CD14-positive monocyte (primary cell): ENCODE measurements around the gene NFE2L1. TPM values are rescaled to one million over a fixed set of nuclear protein-coding genes. Genes with fewer than 3 reads are reported as not detected.

Source experiments
- DNase-seq, 3 donors: peaks; one replicate each; pipeline ENCODE4 v3.0.0-alpha.2; 2011 to 2022
- H2AFZ ChIP-seq: 2 replicates; pipeline ENCODE4 v1.6.0; 2012; ENCODE audit warnings: mild to moderate bottlenecking, low read depth, low read length, inconsistent platforms; ENCODE audit not compliant: insufficient read depth, poor library complexity, severe bottlenecking
- H3K27ac ChIP-seq, 2 donors: 1 replicate in 1 of 2; 2 replicates in 1 of 2; pipeline ENCODE4 v1.5.1; 2012 to 2013; ENCODE audit warnings: low read length in 2 of 2, control low read depth in 1 of 2, inconsistent platforms in 1 of 2, low read depth in 1 of 2, mild to moderate bottlenecking in 1 of 2
- H3K27me3 ChIP-seq, 2 donors: one replicate each; pipeline versions ENCODE4 v1.6.0 to v1.6.1; 2011 to 2013; ENCODE audit warnings: low read length in 2 of 2; ENCODE audit not compliant: control insufficient read depth in 2 of 2, insufficient read depth in 2 of 2
- H3K36me3 ChIP-seq, 2 donors: replicated peaks in 1 of 2; 1 replicate in 1 of 2; 2 replicates in 1 of 2; pipeline versions ENCODE4 v1.5.1 to v1.6.1; 2012 to 2013; ENCODE audit warnings: low read length in 2 of 2, control low read depth in 1 of 2, inconsistent platforms in 1 of 2, mild to moderate bottlenecking in 1 of 2; ENCODE audit not compliant: insufficient read depth in 2 of 2, control insufficient read depth in 1 of 2
- H3K4me1 ChIP-seq, 2 donors: 1 replicate in 1 of 2; 2 replicates in 1 of 2; pipeline versions ENCODE4 v1.5.1 to v1.6.1; 2012 to 2013; ENCODE audit warnings: low read length in 2 of 2, control low read depth in 1 of 2, inconsistent platforms in 1 of 2, mild to moderate bottlenecking in 1 of 2, moderate library complexity in 1 of 2; ENCODE audit not compliant: insufficient read depth in 2 of 2, control insufficient read depth in 1 of 2
- H3K4me2 ChIP-seq: replicated peaks from 2 replicates; pipeline ENCODE3; 2012; ENCODE audit warnings: low read length, moderate library complexity, mild to moderate bottlenecking; ENCODE audit not compliant: poor library complexity, severe bottlenecking; ENCODE audit errors: extremely low read depth
- H3K4me3 ChIP-seq, 3 experiments: fragments of 200-600 bp in 1 of 3; sonication (generic) in 1 of 3; replicated peaks in 1 of 3; 1 replicate in 2 of 3; 2 replicates in 1 of 3; pipeline ENCODE4 v1.5.1; 2011 to 2013; ENCODE audit warnings: low read length in 3 of 3, mild to moderate bottlenecking in 3 of 3, control low read depth in 2 of 3, low read depth in 2 of 3, inconsistent platforms in 1 of 3, moderate library complexity in 1 of 3
- H3K79me2 ChIP-seq: 2 replicates; pipeline ENCODE4 v1.6.0; 2012; ENCODE audit warnings: mild to moderate bottlenecking, control low read depth, inconsistent platforms, low read length, moderate library complexity; ENCODE audit not compliant: insufficient read depth
- H3K9ac ChIP-seq: 2 replicates; pipeline ENCODE4 v1.6.0; 2017; ENCODE audit warnings: low read length, mild to moderate bottlenecking; ENCODE audit not compliant: insufficient read depth, poor library complexity, severe bottlenecking
- H3K9me3 ChIP-seq, 2 donors: replicated peaks in 1 of 2; 1 replicate in 1 of 2; 2 replicates in 1 of 2; pipeline versions ENCODE4 v1.5.1 to v1.6.1; 2012 to 2013; ENCODE audit warnings: low read length in 2 of 2, control low read depth in 1 of 2; ENCODE audit not compliant: control insufficient read depth in 1 of 2, insufficient read depth in 1 of 2
- H4K20me1 ChIP-seq: 2 replicates; pipeline ENCODE4 v1.6.0; 2012; ENCODE audit warnings: mild to moderate bottlenecking, low read length, control low read depth, moderate library complexity; ENCODE audit not compliant: insufficient read depth
- H3K27ac Mint-ChIP-seq, 7 donors: one replicate each; pipeline ENCODE4 v1.8.0; 2020; ENCODE audit warnings: mild to moderate bottlenecking in 7 of 7, mixed read lengths in 7 of 7, moderate library complexity in 6 of 7, inconsistent platforms in 2 of 7
- H3K27me3 Mint-ChIP-seq, 3 donors: one replicate each; pipeline ENCODE4 v1.8.0; 2021 to 2022; ENCODE audit warnings: low read depth in 3 of 3, mild to moderate bottlenecking in 3 of 3, mixed read lengths in 3 of 3, moderate library complexity in 3 of 3, inconsistent platforms in 1 of 3
- H3K36me3 Mint-ChIP-seq, 2 donors: one replicate each; pipeline ENCODE4 v1.8.0; 2020; ENCODE audit warnings: mixed read lengths in 2 of 2, inconsistent platforms in 1 of 2, mild to moderate bottlenecking in 1 of 2
- H3K4me1 Mint-ChIP-seq: one replicate; pipeline ENCODE4 v1.8.0; 2020; ENCODE audit warnings: mild to moderate bottlenecking, mixed read lengths
- H3K4me3 Mint-ChIP-seq, 2 donors: one replicate each; pipeline ENCODE4 v1.8.0; 2020; ENCODE audit warnings: mild to moderate bottlenecking in 2 of 2, mixed read lengths in 2 of 2, moderate library complexity in 1 of 2
- H3K9me3 Mint-ChIP-seq, 7 donors: one replicate each; pipeline ENCODE4 v1.8.0; 2020 to 2022; ENCODE audit warnings: mixed read lengths in 7 of 7, mild to moderate bottlenecking in 6 of 7, moderate library complexity in 6 of 7, inconsistent platforms in 2 of 7
- CTCF ChIP-seq: fragments of 200-600 bp; IDR thresholded peaks from one replicate; pipeline ENCODE4 v1.8.0; 2022; ENCODE audit warnings: antibody characterized with exemption, mild to moderate bottlenecking
- WGBS: methylation state at CpG from one replicate; pipeline ENCODE4 v1.1.5; 2013; ENCODE audit warnings: missing lambda C conversion rate; ENCODE audit not compliant: insufficient coverage; 5-methylcytosine and 5-hydroxymethylcytosine counted together
- intact Hi-C, 2 donors: fragments of 100-400 bp; cut with micrococcal nuclease; formaldehyde crosslinking; loops; one replicate each; pipeline versions ENCODE4 v1.15.0 to v1.15.1; 2023
- polyA plus RNA-seq, 3 donors: library from polyadenylated mRNA; depleted of rRNA in 1 of 3; unstranded in 2 of 3; stranded (reverse) in 1 of 3; fragments of 300-500 nt in 2 of 3; fragments of >200 nt in 1 of 3; fragmentation: Illumina TruSeq in 2 of 3; gene quantifications; 1 replicate in 2 of 3; 2 replicates in 1 of 3; pipeline ENCODE4 v1.2.3, GENCODE V29; 2012 to 2021

NFE2L1 gene
- polyA plus RNA-seq, 3 donors = 2.8 to 27.0 (median 7.1) TPM

DNA sequence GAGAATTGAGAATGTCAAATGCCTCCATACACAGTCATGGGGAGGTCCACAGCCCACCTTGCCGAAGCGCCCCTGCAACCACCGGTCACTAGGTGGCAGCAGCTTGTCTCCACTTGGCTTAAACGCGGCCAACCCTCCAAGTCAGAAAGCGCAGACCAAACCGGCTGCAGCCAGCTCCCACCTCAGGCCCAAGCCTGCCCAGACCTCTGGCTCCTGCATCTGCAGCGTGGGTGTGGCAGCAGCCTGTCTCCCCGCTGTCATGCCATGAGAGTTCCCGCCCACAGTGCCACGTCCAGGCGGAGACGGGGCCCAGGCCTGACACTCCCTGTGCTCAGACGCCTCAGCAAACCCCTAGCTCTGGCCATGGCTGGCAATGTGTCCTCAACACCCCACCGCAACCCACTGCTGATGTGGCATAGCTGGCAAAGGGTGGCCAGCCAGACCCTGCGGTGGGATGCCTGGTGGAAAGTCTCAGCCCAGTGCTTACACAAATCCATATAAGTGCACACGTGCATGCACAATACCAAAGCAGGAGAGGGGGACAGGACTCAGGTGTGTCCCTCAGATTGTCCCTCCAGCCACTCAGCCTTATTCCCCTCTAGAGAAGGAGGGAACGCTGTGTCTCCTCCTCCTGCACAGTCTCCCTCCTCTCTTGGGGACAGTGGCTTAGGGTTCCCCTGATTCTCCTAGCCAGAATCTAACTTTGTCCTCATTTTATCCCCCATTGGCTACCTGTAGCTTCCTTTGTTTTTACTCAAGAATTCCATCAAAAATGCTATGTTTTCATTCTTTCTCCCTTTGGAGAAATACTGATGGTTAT is 21.4 kb upstream of the NFE2L1 start:
- H3K4me2 ChIP-seq = peak overlapping the region; percentile 13
- intact Hi-C loops = loop anchor here (5.0 to 10.0 kb wide), 3 partner anchors 101 to 591 kb away; partner anchors contain the start of gene HOXB8 (in 1 of the 2)

More for the DNA sequence above, 21.4 kb upstream of the NFE2L1 start:
- peak; percentile 52 to 65 (median 65) for DNase-seq
- Histone ChIP-seq H2AFZ (peak overlapping the region; percentile 60), H3K27me3 (no peaks in the 10 kb centered on the region), H3K4me3 (no peak overlapping the region), H3K27ac (no peak overlapping the region), H3K36me3 (no peaks in the 10 kb centered on the region), H3K9ac (no peak overlapping the region), H3K79me2 (no peaks in the 10 kb centered on the region), H3K9me3 (no peaks in the 10 kb centered on the region), H3K4me1 (peaks cover 46 to 51% of the 10 kb centered on the region in 2 donors), H4K20me1 (no peaks in the 10 kb centered on the region)
- Mint-ChIP-seq H3K27ac (no peak overlapping the region), H3K4me1 (peaks cover 45% of the 10 kb centered on the region), H3K27me3 (peaks cover 7 to 21% (median 18%) of the 10 kb centered on the region in 3 donors), H3K36me3 (no peaks in the 10 kb centered on the region), H3K9me3 (peaks cover 0 to 3% (median 0%) of the 10 kb centered on the region in 7 donors), H3K4me3 (peak overlapping the region in 1 of 2 donors; percentile 97)
- peak; percentile 82 for TF ChIP-seq CTCF
- 24% methylated on average over 16 of the region's 18 CpGs for WGBS
